AG04450 (cell line): ENCODE results near the gene RAPH1. TPM values are rescaled to one million over a fixed set of nuclear protein-coding genes. Genes with fewer than 3 reads are reported as not detected.
"Not testable (repeated sequence)": the region's sequence is repeated elsewhere in the genome, so short reads cannot be mapped to it uniquely, and the experiment has no call there.

Experiments
- CTCF ChIA-PET: fragments of 300-600, 350-600 bp; formaldehyde crosslinking; extraction: SDS; loops from one replicate; lab custom pipeline; 2022; ENCODE audit warnings: antibody characterized with exemption, inconsistent platforms; lab: Charles Lee
- POLR2A ChIA-PET: fragments of 350-600 bp; formaldehyde crosslinking; extraction: SDS; loops from one replicate; lab custom pipeline; 2021; ENCODE audit warnings: antibody characterized with exemption, inconsistent platforms; lab: Yijun Ruan, JAX
- DNase-seq: peaks from one replicate; pipeline ENCODE4 v3.0.0-alpha.2; 2011; ENCODE audit warnings: low read depth, low spot score
- H3K27ac ChIP-seq: one replicate; pipeline ENCODE4 v1.5.1; 2012; ENCODE audit warnings: low read depth, low read length, control low read depth
- H3K27me3 ChIP-seq: one replicate; pipeline ENCODE4 v1.6.0; 2012; ENCODE audit warnings: low read length; ENCODE audit not compliant: control insufficient read depth, insufficient read depth
- H3K4me3 ChIP-seq: 2 replicates; pipeline ENCODE4 v1.5.1; 2011; ENCODE audit warnings: mild to moderate bottlenecking, low read depth, low read length, control low read depth
- H3K9me3 ChIP-seq: 2 replicates; pipeline ENCODE4 v1.5.1; 2012; ENCODE audit warnings: low read length; ENCODE audit not compliant: control insufficient read depth, insufficient read depth
- CTCF ChIP-seq: IDR thresholded peaks from 2 replicates; pipeline ENCODE4 v1.5.1; 2011; ENCODE audit warnings: low read depth, low read length, control low read depth, inconsistent platforms
- polyA plus RNA-seq: library from polyadenylated mRNA; depleted of rRNA; stranded (reverse); fragments of >200 nt; gene quantifications from 2 replicates; pipeline ENCODE4 v1.2.3, GENCODE V29; 2011

The RAPH1 gene
- polyA plus RNA-seq, 1 experiment = 6.0 TPM

GRCh38 chr2:203399031-203399430 lies 136.1 kb downstream of the RAPH1 start:
- no peak for TF ChIP-seq CTCF
- ChIA-PET POLR2A (no interaction called here), CTCF (no interaction called here)
- no peak for DNase-seq
- Histone ChIP-seq H3K4me3 (no peak overlapping the region), H3K27me3 (no peaks in the 10 kb centered on the region), H3K27ac (no peak overlapping the region), H3K9me3 (peaks cover 2% of the 10 kb centered on the region; the same call in 1 of the 2 replicates)

DNA sequence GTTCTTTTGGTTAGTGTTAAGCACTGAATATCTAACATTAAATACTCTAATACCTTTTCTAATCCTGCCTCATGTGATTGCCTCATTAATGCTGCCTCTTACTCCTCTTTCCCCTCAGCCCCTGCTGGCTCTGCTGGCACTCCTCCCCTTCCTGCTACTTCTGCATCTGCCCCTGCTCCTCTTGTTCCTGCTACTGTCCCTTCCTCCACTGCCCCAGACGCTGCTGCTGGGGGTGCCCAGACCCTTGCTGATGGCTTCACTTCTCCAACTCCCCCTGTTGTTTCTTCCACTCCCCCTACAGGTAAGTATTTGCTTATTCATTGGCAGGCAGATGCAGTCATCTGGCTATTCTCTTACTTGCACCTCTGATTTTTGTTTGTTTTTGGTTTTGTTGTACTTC lies 138.4 kb downstream of the RAPH1 start:
- ChIA-PET POLR2A (no interaction called here), CTCF (interaction anchor here (0.7 kb wide), 1 partner anchor 181 kb away, joined by 3 read pairs; no protein-coding TSS in a partner anchor)
- H3K9me3 ChIP-seq = peaks cover 2% of the 10 kb centered on the region; the same call in 1 of the 2 replicates
- TF ChIP-seq CTCF = peak; percentile 33
- H3K4me3 ChIP-seq = no peak overlapping the region
- H3K27me3 ChIP-seq = no peaks in the 10 kb centered on the region
- H3K27ac ChIP-seq = no peak overlapping the region
- no peak for DNase-seq

DNA sequence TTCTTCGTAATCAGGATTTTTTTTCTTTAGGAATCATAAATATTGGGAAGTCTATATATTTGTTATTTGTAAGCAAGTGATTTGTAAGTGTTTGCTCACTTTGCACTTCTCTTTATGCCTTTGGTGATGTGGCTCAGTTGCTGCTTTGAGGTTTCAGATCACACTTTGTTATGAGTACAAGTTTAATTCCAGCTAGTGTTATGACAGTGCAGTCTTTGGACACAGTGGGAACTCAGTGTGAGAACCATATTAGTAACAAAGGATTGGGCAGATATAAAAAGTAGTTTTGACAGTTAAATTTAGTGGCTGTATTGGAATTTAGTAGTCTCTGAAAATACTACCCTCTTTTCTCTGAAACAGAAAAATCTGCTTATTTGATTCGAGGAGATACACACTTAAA lies 139.2 kb downstream of the RAPH1 start:
- H3K9me3 ChIP-seq = peaks cover 2% of the 10 kb centered on the region; the same call in 1 of the 2 replicates
- CTCF ChIA-PET = no interaction called here
- H3K27me3 ChIP-seq = no peaks in the 10 kb centered on the region
- H3K27ac ChIP-seq = no peak overlapping the region
- DNase-seq = no peak
- no peak for TF ChIP-seq CTCF
- no peak overlapping the region for H3K4me3 ChIP-seq
- POLR2A ChIA-PET = no interaction called here

GRCh38 chr2:203394519-203395227 lies 140.4 kb downstream of the RAPH1 start:
- Histone ChIP-seq H3K4me3 (no peak overlapping the region), H3K9me3 (peaks cover 2% of the 10 kb centered on the region; the same call in 1 of the 2 replicates), H3K27me3 (no peaks in the 10 kb centered on the region), H3K27ac (no peak overlapping the region)
- ChIA-PET POLR2A (no interaction called here), CTCF (no interaction called here)
- TF ChIP-seq CTCF = no peak
- no peak for DNase-seq

GRCh38 chr2:203388153-203388552 lies 146.9 kb downstream of the RAPH1 start:
- H3K9me3 ChIP-seq, H3K27me3 ChIP-seq, CTCF ChIA-PET, H3K27ac ChIP-seq, DNase-seq, POLR2A ChIA-PET, H3K4me3 ChIP-seq: not testable (repeated sequence)
